H54 (cell line): ENCODE measurements around the gene SH3BP5.

Experiments used
- DNase-seq: peaks from one replicate; pipeline ENCODE4 v3.0.0; 2011; ENCODE audit warnings: low spot score, mixed read lengths; ENCODE audit not compliant: insufficient read length
- FAIRE-seq: peaks from 3 replicates; lab custom pipeline; 2011; peaks lifted over from hg19 to GRCh38; lab: Jason Lieb, UNC
- POLR2A ChIP-seq: IDR thresholded peaks from 2 replicates; pipeline ENCODE4 v1.6.1; 2011; ENCODE audit warnings: low read depth, mild to moderate bottlenecking, low read length

The SH3BP5 gene

DNA sequence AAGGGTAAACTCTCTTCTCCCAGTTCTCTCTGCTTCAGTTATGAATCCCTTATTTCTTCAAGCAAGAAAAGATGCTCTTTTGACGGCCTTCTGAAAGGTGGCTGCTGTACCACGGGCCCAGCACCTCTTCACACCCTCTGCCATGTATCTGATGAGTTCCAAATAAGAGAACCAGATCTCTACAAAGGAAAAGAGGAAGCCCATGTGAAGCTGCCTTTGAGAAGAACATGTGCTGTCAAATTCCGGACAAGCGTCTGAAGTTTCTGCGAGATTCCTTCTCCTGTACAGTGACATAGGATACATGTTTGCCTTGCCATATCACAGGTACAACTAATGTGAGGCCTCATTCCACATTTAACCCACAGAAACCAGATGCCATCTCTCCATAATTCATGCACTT is 59.2 kb downstream of the SH3BP5 start:
- DNase-seq: no peak
- FAIRE-seq: no peak
- TF ChIP-seq POLR2A: no peak

DNA sequence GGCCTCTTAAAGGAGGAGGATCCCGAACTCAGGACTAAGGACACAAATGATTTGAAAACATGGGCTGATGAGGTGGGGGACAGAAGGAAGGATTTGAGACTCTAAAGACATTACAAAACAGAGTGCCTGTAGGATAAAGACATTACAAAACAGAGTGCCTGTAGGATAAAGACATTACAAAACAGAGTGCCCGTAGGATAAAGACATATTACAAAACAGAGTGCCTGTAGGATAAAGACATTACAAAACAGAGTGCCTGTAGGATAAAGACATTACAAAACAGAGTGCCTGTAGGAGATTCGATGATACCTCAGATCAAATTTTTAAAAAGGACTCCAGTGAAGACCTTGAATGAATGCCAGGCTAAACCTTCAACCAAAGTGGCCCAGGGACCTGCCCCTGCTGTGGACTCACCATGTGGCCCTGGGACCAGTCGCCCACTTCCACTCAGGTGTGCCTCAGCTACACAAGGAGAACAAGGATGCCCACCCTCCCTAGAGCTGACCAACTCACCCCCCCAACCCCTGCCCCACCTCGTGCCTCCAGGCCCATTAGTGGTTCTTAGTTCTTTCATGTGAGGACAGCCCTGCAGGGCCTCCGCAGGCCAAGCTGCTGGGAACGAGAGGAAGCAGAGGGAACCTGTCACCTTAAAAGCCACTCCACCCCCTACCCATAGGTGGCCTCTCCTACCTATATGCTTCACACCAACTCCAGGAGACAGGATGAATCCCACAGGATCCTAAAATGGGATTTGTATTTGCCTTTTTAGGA is 59.8 kb downstream of the SH3BP5 start:
- FAIRE-seq (no peak), DNase-seq (no peak)
- TF ChIP-seq POLR2A: no peak

DNA sequence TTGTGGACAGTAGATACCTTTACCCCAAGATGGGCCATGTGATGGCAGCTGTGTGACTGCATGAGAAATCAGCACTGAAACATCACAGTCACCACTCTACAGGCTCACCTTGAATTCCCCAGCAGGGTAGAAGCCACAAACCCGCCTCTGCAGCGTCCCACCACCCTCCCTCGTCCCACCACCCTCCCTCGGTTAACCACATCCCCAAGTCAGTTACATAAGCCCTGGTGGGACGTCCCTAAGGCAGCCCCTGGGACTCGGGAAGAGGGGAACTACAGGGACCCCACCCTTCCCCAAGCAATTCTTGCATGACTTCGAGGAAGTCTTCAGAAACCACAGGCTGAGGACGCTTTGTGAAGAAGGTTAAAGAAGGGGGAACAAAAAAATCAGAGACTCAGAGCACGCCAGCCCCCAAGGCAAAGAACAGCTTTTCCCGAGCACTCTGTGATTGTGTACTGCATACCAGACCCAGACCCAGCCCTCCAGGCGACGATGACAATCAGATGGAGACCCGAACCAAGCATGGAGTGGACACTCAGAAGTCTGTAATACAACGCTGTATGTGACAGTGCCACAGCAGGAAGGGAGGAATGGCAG is 60.5 kb downstream of the SH3BP5 start:
- no peak for DNase-seq
- TF ChIP-seq POLR2A: no peak
- no peak for FAIRE-seq

DNA sequence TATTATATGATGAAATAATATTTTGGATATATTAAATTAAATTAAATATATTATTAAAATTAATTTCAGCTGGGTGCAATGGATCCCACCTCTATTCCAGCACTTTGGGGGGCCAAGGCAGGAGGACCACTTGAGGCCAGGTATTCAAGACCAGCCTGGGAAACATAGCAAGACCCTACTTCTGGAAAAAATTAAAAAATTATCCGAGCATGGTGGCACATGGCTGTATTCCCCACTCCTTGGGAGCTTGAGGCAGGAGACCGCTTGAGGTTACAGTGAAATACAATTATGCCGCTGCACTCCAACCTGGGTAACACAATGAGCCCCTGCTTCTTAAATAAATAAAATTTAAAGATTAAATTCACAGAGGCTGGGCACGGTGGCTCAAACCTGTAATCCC is 61.4 kb downstream of the SH3BP5 start:
- FAIRE-seq: no peak
- no peak for DNase-seq

GRCh38 chr3:15269091-15269989 is 63.0 kb downstream of the SH3BP5 start:
- peak; percentile 96 for DNase-seq
- peak; percentile 79 for TF ChIP-seq POLR2A
- FAIRE-seq: peak; percentile 96

More for the DNA sequence above, 61.4 kb downstream of the SH3BP5 start:
- TF ChIP-seq POLR2A: no peak

- TF ChIP-seq POLR2A: no peak
- FAIRE-seq (peak; percentile 58), DNase-seq (peak; percentile 64)
Observed at GRCh38 chr3:15268033-15268631, 64.3 kb downstream of the SH3BP5 start.

- no peak for TF ChIP-seq POLR2A
- no peak for FAIRE-seq
- DNase-seq: no peak
Observed at GRCh38 chr3:15267502-15267901, 64.9 kb downstream of the SH3BP5 start.

DNA sequence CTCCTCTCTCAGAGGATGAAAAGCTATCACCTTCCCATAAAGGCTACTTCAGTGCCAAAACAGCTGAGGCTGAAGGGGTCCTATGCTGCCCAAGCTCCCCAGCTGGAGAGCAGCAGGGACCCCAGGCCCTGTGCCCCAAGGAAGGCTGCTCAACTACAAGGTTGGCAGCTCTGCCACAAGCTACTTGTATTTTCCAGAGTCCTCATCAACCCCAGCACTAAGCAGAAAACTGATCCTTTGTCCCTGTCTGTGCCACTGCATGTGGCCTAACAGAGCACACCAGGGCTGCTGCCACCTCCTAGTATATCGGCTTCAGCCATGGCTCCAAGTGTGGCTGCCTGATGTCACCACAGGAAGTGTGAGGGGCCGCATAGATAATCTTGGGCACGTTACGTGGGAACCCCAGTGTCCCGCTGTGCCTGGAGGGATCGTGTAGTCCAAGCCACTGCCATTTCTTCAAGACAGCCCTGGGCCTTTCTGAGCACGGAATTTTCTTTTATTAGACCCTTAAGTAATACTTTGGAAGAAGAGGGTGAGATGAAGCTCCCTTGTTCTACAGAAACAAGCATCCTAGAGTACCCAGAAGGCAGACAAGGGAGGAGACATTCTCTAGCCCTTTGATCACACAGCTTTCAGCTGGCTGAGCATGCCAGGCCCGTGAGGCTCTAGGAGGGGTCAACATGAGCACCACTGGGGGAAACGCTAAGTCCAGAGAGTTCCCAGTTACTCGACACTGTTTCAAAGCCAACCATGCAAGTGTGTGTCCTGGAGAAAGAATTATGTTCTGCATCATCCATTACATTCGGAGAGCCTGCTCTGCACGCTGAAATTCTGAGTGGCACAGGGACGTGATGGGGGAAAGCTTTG is 65.6 kb downstream of the SH3BP5 start:
- DNase-seq (no peak), FAIRE-seq (no peak)
- TF ChIP-seq POLR2A: no peak

DNA sequence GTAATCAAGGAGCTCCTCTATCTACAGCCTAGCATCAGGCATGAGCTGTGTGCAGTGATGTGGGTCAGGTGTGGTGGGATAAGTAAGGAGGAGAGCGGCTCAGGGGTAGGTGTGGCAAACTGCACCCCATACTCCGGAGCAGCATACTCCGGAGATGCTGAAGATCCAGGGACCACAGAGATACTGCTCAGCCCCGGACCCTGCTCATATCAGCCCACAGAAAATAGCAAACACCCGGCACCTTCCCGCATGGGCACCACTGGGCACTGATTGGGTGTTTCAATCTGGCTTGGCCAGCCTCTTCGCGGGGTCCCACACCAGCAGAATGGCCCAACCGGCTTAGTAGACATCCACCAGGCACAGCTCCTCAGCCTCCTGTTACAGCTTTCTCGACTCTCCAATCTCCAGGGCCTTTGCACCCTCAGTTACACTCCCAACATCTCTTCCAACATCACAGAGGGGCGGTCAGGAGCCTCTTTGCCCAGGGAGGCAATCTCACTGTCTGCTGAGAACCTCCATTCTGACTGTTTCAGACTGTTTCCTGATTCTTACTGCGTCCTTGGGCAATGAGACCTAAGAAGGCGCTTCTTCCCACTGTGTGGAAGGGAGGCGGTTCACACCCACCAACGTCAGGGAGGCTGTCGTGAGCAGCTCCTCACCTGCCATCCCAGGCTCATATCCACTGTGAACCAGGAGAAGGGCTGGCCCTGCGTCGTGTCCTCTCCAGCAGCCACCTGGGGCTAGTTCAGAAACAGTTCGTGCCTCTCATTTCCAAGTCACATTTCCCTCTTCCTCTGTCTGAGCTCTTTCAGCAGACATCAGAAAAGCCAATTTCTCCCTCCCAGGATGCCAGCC is 66.5 kb downstream of the SH3BP5 start:
- FAIRE-seq (no peak), DNase-seq (no peak)
- TF ChIP-seq POLR2A: no peak

GRCh38 chr3:15264486-15264885 is 67.9 kb downstream of the SH3BP5 start:
- no peak for TF ChIP-seq POLR2A
- DNase-seq (no peak), FAIRE-seq (no peak)

- FAIRE-seq (no peak), DNase-seq (no peak)
- no peak for TF ChIP-seq POLR2A
Observed at GRCh38 chr3:15263926-15264325, 68.5 kb downstream of the SH3BP5 start.

DNA sequence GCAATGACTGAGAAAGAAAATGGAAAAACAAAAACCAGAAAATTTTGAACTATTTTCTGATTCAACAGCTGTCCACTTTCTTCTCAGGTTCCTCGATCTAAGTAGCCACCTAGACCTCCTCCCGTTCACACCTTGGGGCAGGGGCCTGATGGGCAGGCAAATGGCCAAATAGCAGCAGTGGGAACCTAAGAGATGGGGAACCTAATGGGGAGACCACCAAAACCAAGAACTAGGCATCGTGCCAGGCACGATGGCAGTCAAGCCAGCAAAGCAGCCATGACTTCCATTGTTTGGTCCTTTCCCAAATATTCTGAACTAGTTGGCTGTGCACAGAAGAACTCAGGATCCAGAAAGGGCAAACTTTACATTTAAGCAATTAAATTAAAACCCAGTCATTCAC is 69.3 kb downstream of the SH3BP5 start:
- no peak for TF ChIP-seq POLR2A
- DNase-seq (no peak), FAIRE-seq (no peak)
